DOHH2 (cell line): Measurements from ENCODE around the gene METTL3.

ENCODE experiments used
- CTCF ChIP-seq: fragments of 200-600 bp; sonication (generic); IDR thresholded peaks from one replicate; pipeline ENCODE4 v1.5.1; 2014; ENCODE audit warnings: antibody characterized with exemption, mild to moderate bottlenecking, low read depth, low read length; ENCODE audit not compliant: poor library complexity, severe bottlenecking
- EZH2phosphoT487 ChIP-seq: fragments of 200-600 bp; sonication (generic); IDR thresholded peaks from 2 replicates; pipeline ENCODE4 v1.6.1; 2017; ENCODE audit warnings: borderline replicate concordance, mild to moderate bottlenecking, antibody characterized with exemption, low read length, moderate library complexity, mixed read lengths

- no peak for TF ChIP-seq CTCF
- TF ChIP-seq EZH2phosphoT487: no peak
Observed at GRCh38 chr14:21454843-21455544, 56.1 kb downstream of the METTL3 start.
